NCI-H1048 (cell line): ENCODE results near the gene COX6A2.
"Not testable (repeated sequence)": the region's sequence is repeated elsewhere in the genome, so short reads cannot be mapped to it uniquely, and the experiment has no call there.

Source experiments
- DNase-seq: peaks from one replicate; lab custom pipeline; 2025; lab: John Stamatoyannopoulos, UW

Gene COX6A2

GRCh38 chr16:31438414-31438813 lies 10.3 kb upstream of the COX6A2 start:
- DNase-seq, result no peak

GRCh38 chr16:31436221-31437045 lies 8.3 kb upstream of the COX6A2 start:
- no peak for DNase-seq

- DNase-seq, result no peak
Observed at GRCh38 chr16:31435341-31436220, 7.4 kb upstream of the COX6A2 start.

GRCh38 chr16:31430380-31431052 lies 2.4 kb upstream of the COX6A2 start:
- no peak for DNase-seq

- DNase-seq, result no peak
Observed at GRCh38 chr16:31429796-31430195, 1.6 kb upstream of the COX6A2 start.

GRCh38 chr16:31429314-31429713 lies 1.2 kb upstream of the COX6A2 start:
- DNase-seq, result no peak

GRCh38 chr16:31428638-31429247 lies 583 bp upstream of the COX6A2 start:
- DNase-seq, result no peak

GRCh38 chr16:31427441-31428278 lies 500 bp downstream of the COX6A2 start:
- no peak for DNase-seq

GRCh38 chr16:31423801-31424200 lies 4.4 kb downstream of the COX6A2 start:
- no peak for DNase-seq

GRCh38 chr16:31423241-31423640 lies 4.9 kb downstream of the COX6A2 start:
- DNase-seq, result no peak

- no peak for DNase-seq
Observed at GRCh38 chr16:31421587-31421986, 6.6 kb downstream of the COX6A2 start.

- DNase-seq, result no peak
Observed at GRCh38 chr16:31420037-31420436, 8.1 kb downstream of the COX6A2 start.

- DNase-seq, result no peak
Observed at GRCh38 chr16:31417916-31418315, 10.2 kb downstream of the COX6A2 start.

- DNase-seq, result not testable (repeated sequence)
Observed at GRCh38 chr16:31417036-31417435, 11.1 kb downstream of the COX6A2 start.

GRCh38 chr16:31416371-31416770 lies 11.8 kb downstream of the COX6A2 start:
- no peak for DNase-seq

GRCh38 chr16:31414706-31415105 lies 13.5 kb downstream of the COX6A2 start:
- no peak for DNase-seq

- DNase-seq, result no peak
Observed at GRCh38 chr16:31413943-31414342, 14.2 kb downstream of the COX6A2 start.

- DNase-seq, result no peak
Observed at GRCh38 chr16:31413381-31413780, 14.8 kb downstream of the COX6A2 start.

GRCh38 chr16:31412750-31413149 lies 15.4 kb downstream of the COX6A2 start:
- DNase-seq, result no peak

GRCh38 chr16:31411024-31411844 lies 16.9 kb downstream of the COX6A2 start:
- no peak for DNase-seq
